Caco-2 (cell line): Measurements from ENCODE around the gene HERC4. TPM values are rescaled to one million over a fixed set of nuclear protein-coding genes. Genes with fewer than 3 reads are reported as not detected.

Source experiments
- BruUV-seq: library from RNA; stranded (reverse); fragments of 400-500 nt; replicated peaks from 2 replicates; lab custom pipeline; 2021; lab: Mats Ljungman, UMichigan
- CTCF ChIA-PET: fragments of 300-600 bp; sonication (Branson Sonifier 250); formaldehyde crosslinking; loops from one replicate; lab custom pipeline; 2022; ENCODE audit warnings: antibody characterized with exemption; lab: Charles Lee
- POLR2A ChIA-PET: fragments of 300-600 bp; sonication (Branson Sonifier 250); formaldehyde crosslinking; loops from one replicate; lab custom pipeline; 2022; ENCODE audit warnings: antibody characterized with exemption; lab: Charles Lee
- DNase-seq, 2 experiments: peaks; one replicate each; pipeline versions ENCODE4 v3.0.0 to v3.0.0-alpha.2; 2020 to 2022
- H3K27me3 ChIP-seq: replicated peaks from 2 replicates; pipeline ENCODE4 v1.6.0; 2011; ENCODE audit warnings: low read length; ENCODE audit not compliant: control insufficient read depth, insufficient read depth
- H3K36me3 ChIP-seq: 2 replicates; pipeline ENCODE4 v1.5.1; 2011; ENCODE audit warnings: low read length; ENCODE audit not compliant: control insufficient read depth, insufficient read depth
- H3K4me1 ChIP-seq: fragments of 250-450 bp; sonication (Bioruptor Pico); 2 replicates; pipeline ENCODE4 v1.5.1; 2020; ENCODE audit warnings: mild to moderate bottlenecking
- H3K4me3 ChIP-seq: 2 replicates; pipeline ENCODE4 v1.5.1; 2011; ENCODE audit warnings: low read depth, mild to moderate bottlenecking, control low read depth, low read length
- H3K9me3 ChIP-seq: fragments of 250-450 bp; sonication (Bioruptor Pico); 2 replicates; pipeline ENCODE4 v1.5.1; 2020; ENCODE audit warnings: mild to moderate bottlenecking, moderate library complexity
- H3K27ac Mint-ChIP-seq: one replicate; pipeline ENCODE4 v1.8.0; 2022; ENCODE audit warnings: mixed read lengths; ENCODE audit not compliant: unreplicated experiment
- H3K27me3 Mint-ChIP-seq: one replicate; pipeline ENCODE4 v1.8.0; 2022; ENCODE audit warnings: mixed read lengths; ENCODE audit not compliant: insufficient read depth, unreplicated experiment
- H3K36me3 Mint-ChIP-seq: one replicate; pipeline ENCODE4 v1.8.0; 2022; ENCODE audit warnings: mild to moderate bottlenecking, mixed read lengths; ENCODE audit not compliant: insufficient read depth, unreplicated experiment
- H3K4me1 Mint-ChIP-seq: one replicate; pipeline ENCODE4 v1.8.0; 2022; ENCODE audit warnings: low read depth, mixed read lengths; ENCODE audit not compliant: unreplicated experiment
- H3K4me3 Mint-ChIP-seq: one replicate; pipeline ENCODE4 v1.8.0; 2022; ENCODE audit warnings: mild to moderate bottlenecking, moderate library complexity, mixed read lengths; ENCODE audit not compliant: unreplicated experiment
- H3K9me3 Mint-ChIP-seq: one replicate; pipeline ENCODE4 v1.8.0; 2022; ENCODE audit warnings: mixed read lengths; ENCODE audit not compliant: unreplicated experiment
- CTCF ChIP-seq, 2 experiments: fragments of 200-600 bp in 1 of 2; IDR thresholded peaks; 1 replicate in 1 of 2; 2 replicates in 1 of 2; pipeline versions ENCODE4 v1.5.1 to v1.8.0; 2011 to 2022; ENCODE audit warnings: antibody characterized with exemption in 1 of 2, control low read depth in 1 of 2, inconsistent platforms in 1 of 2, low read depth in 1 of 2, low read length in 1 of 2, mild to moderate bottlenecking in 1 of 2, moderate library complexity in 1 of 2; ENCODE audit not compliant: insufficient read depth in 1 of 2, severe bottlenecking in 1 of 2, unreplicated experiment in 1 of 2
- intact Hi-C: fragments of 100-400 bp; cut with micrococcal nuclease; formaldehyde crosslinking; loops from one replicate; pipeline ENCODE4 v1.10.0; 2022; ENCODE audit not compliant: unreplicated experiment
- total RNA-seq: library from RNA; stranded (reverse); gene quantifications from 2 replicates; pipeline ENCODE4 v1.2.3, GENCODE V29; 2022

HERC4 gene
- total RNA-seq, 1 experiment from 2014 or later = 59.4 TPM

GRCh38 chr10:67914777-67915340 lies 160.2 kb downstream of the HERC4 start:
- no peaks in the 10 kb centered on the region for H3K27me3 ChIP-seq
- ChIA-PET POLR2A (no interaction called here), CTCF (no interaction called here)
- H3K4me1 Mint-ChIP-seq = no peaks in the 10 kb centered on the region
- peaks cover 86% of the 10 kb centered on the region for H3K36me3 Mint-ChIP-seq
- H3K9me3 Mint-ChIP-seq = no peaks in the 10 kb centered on the region
- no peak for DNase-seq
- TF ChIP-seq CTCF (IDR thresholded peaks at IDR 0.05; ENCODE audit: insufficient read depth in 1 of 2, low read depth in 1 of 2, low read length in 1 of 2, severe bottlenecking in 1 of 2, unreplicated experiment in 1 of 2) = no peak
- no peaks in the 10 kb centered on the region for H3K27me3 Mint-ChIP-seq
- no peak overlapping the region for H3K4me3 ChIP-seq
- no peak overlapping the region for H3K4me3 Mint-ChIP-seq
- H3K9me3 ChIP-seq = no peaks in the 10 kb centered on the region
- peaks cover 4% of the 10 kb centered on the region; the same call in 1 of the 2 replicates for H3K36me3 ChIP-seq
- BruUV-seq = no TSS peak
- no peaks in the 10 kb centered on the region for H3K4me1 ChIP-seq
- intact Hi-C loops = no loop called here
- H3K27ac Mint-ChIP-seq = no peak overlapping the region

- DNase-seq = no peak
- H3K36me3 Mint-ChIP-seq = peaks cover 92% of the 10 kb centered on the region
- CTCF ChIA-PET = interaction anchor here (0.6 to 1.2 kb wide), 2 partner anchors 57 to 434 kb away, joined by 3 to 4 read pairs; no protein-coding TSS in a partner anchor
- Histone ChIP-seq H3K4me3 (no peak overlapping the region), H3K4me1 (no peaks in the 10 kb centered on the region), H3K36me3 (peaks cover 4% of the 10 kb centered on the region; the same call in 1 of the 2 replicates), H3K27me3 (no peaks in the 10 kb centered on the region), H3K9me3 (no peaks in the 10 kb centered on the region)
- POLR2A ChIA-PET = no interaction called here
- TF ChIP-seq CTCF (IDR thresholded peaks at IDR 0.05; ENCODE audit: insufficient read depth in 1 of 2, low read depth in 1 of 2, low read length in 1 of 2, severe bottlenecking in 1 of 2, unreplicated experiment in 1 of 2) = no peak
- H3K27me3 Mint-ChIP-seq = no peaks in the 10 kb centered on the region
- H3K9me3 Mint-ChIP-seq = no peaks in the 10 kb centered on the region
- H3K4me1 Mint-ChIP-seq = no peaks in the 10 kb centered on the region
- no peak overlapping the region for H3K4me3 Mint-ChIP-seq
- no peak overlapping the region for H3K27ac Mint-ChIP-seq
- no TSS peak for BruUV-seq
- intact Hi-C loops = no loop called here
Observed at GRCh38 chr10:67912331-67912946, 162.6 kb downstream of the HERC4 start.

DNA sequence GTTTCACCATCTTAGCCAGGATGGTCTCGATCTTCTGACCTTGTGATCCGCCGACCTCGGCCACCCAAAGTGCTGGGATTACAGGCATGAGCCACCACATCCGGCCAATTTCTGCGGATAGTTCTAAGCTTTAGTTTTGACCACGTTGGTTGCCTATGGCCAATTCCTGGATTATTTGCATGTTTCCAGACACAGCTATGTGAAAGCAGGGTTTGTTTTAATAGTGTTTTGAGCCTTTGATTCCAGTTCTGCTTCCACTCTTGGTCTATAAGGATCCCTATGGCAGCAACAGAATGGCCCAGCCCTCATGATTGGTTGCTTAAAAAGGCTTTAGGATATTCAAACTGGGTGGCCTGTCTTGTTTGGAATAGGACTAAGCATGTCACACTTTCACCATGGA lies 171.5 kb downstream of the HERC4 start:
- H3K9me3 Mint-ChIP-seq = no peaks in the 10 kb centered on the region
- intact Hi-C loops = no loop called here
- POLR2A ChIA-PET = no interaction called here
- Histone ChIP-seq H3K4me1 (no peaks in the 10 kb centered on the region), H3K4me3 (no peak overlapping the region), H3K27me3 (no peaks in the 10 kb centered on the region), H3K36me3 (peaks cover 9% of the 10 kb centered on the region), H3K9me3 (no peaks in the 10 kb centered on the region)
- no peak for TF ChIP-seq CTCF (IDR thresholded peaks at IDR 0.05; ENCODE audit: insufficient read depth in 1 of 2, low read depth in 1 of 2, low read length in 1 of 2, severe bottlenecking in 1 of 2, unreplicated experiment in 1 of 2)
- H3K4me3 Mint-ChIP-seq = no peak overlapping the region
- no peaks in the 10 kb centered on the region for H3K27me3 Mint-ChIP-seq
- peaks cover 85% of the 10 kb centered on the region for H3K36me3 Mint-ChIP-seq
- BruUV-seq = no TSS peak
- no peak for DNase-seq
- H3K27ac Mint-ChIP-seq = no peak overlapping the region
- no peaks in the 10 kb centered on the region for H3K4me1 Mint-ChIP-seq
- CTCF ChIA-PET = no interaction called here
